ENCODE data around the gene PDPK1.

DNA sequence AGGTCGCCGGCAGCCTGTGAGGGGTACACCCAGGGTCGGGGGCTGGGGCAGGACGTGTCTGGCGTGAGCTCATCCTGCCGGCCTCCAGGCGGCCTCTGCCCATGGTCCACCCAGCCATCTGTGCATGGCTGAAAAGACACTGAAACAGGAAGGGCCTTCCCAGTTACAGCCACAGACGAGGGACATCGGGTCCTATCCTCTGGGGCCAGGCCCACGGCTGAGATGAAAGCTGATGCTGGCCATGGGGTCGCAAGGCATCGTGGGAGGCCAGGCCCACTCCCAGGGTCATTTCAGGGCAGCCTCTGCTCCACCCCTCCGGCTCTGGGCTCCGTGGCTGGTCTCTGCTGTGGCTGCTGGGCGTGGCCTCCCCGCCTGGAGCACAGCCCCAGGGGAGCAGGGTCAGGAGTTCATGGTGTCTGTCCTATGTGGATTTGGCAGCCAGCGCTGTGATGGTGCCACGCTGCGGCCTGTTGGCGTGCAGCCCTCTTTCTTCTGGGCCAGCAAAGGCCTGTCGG lies 40.6 kb upstream of the PDPK1 start:
- TF ChIP-seq, protein P1, sequence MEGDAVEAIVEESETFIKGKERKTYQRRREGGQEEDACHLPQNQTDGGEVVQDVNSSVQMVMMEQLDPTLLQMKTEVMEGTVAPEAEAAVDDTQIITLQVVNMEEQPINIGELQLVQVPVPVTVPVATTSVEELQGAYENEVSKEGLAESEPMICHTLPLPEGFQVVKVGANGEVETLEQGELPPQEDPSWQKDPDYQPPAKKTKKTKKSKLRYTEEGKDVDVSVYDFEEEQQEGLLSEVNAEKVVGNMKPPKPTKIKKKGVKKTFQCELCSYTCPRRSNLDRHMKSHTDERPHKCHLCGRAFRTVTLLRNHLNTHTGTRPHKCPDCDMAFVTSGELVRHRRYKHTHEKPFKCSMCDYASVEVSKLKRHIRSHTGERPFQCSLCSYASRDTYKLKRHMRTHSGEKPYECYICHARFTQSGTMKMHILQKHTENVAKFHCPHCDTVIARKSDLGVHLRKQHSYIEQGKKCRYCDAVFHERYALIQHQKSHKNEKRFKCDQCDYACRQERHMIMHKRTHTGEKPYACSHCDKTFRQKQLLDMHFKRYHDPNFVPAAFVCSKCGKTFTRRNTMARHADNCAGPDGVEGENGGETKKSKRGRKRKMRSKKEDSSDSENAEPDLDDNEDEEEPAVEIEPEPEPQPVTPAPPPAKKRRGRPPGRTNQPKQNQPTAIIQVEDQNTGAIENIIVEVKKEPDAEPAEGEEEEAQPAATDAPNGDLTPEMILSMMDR (IDR thresholded peaks at IDR 0.05 in 8 of 11, conservative IDR thresholded peaks at IDR 0.05 in 3 of 11): no peak
- no peak for TF ChIP-seq POLR2A (IDR thresholded peaks at IDR 0.05)
- TF ChIP-seq POLR2AphosphoS5 (IDR thresholded peaks at IDR 0.05): peak in 2 of 3 donors; percentile 23 to 58

All from spleen (tissue), 7 donors.